OCI-LY1 (cell line): ENCODE measurements around the gene DCTN4.

Source experiments
- H2AFZ ChIP-seq: fragments of 200-600 bp; sonication (generic), shearing (Covaris generic); 2 replicates; pipeline ENCODE4 v1.6.0; 2014; ENCODE audit warnings: antibody characterized with exemption, mild to moderate bottlenecking, low read length
- H3F3A ChIP-seq: fragments of 200-600 bp; sonication (generic), shearing (Covaris generic); 2 replicates; pipeline ENCODE4 v1.6.0; 2014; ENCODE audit warnings: mild to moderate bottlenecking, antibody characterized with exemption, low read length, moderate library complexity; ENCODE audit not compliant: insufficient read depth
- H3K27ac ChIP-seq: fragments of 200-600 bp; sonication (generic); 2 replicates; pipeline ENCODE4 v1.5.1; 2014; ENCODE audit warnings: low read length, mixed run types, mild to moderate bottlenecking, low read depth; ENCODE audit not compliant: poor library complexity, severe bottlenecking
- H3K27me3 ChIP-seq: fragments of 200-600 bp; sonication (generic); 2 replicates; pipeline ENCODE4 v1.6.0; 2014; ENCODE audit warnings: antibody characterized with exemption, mild to moderate bottlenecking, low read length, moderate library complexity; ENCODE audit not compliant: insufficient read depth
- H3K36me3 ChIP-seq: fragments of 200-600 bp; sonication (generic); 2 replicates; pipeline ENCODE4 v1.6.1; 2014; ENCODE audit warnings: mild to moderate bottlenecking, antibody characterized with exemption, low read length, moderate library complexity, mixed read lengths; ENCODE audit not compliant: insufficient read depth
- H3K4me1 ChIP-seq: fragments of 200-600 bp; sonication (generic); 2 replicates; pipeline ENCODE4 v1.5.1; 2014; ENCODE audit warnings: mild to moderate bottlenecking, low read length, moderate library complexity; ENCODE audit not compliant: insufficient read depth, severe bottlenecking
- H3K4me2 ChIP-seq: fragments of 200-600 bp; sonication (generic), shearing (Covaris generic); 2 replicates; pipeline ENCODE4 v1.6.1; 2014; ENCODE audit warnings: low read length
- H3K4me3 ChIP-seq: fragments of 200-600 bp; sonication (generic); 2 replicates; pipeline ENCODE4 v1.5.1; 2014; ENCODE audit warnings: low read length, low read depth, mild to moderate bottlenecking, mixed read lengths; ENCODE audit not compliant: poor library complexity, severe bottlenecking
- H3K79me2 ChIP-seq: fragments of 200-600 bp; shearing (Covaris generic); 2 replicates; pipeline ENCODE4 v1.6.1; 2016; ENCODE audit warnings: mixed run types, low read length, mixed read lengths; ENCODE audit not compliant: insufficient read depth
- H3K9ac ChIP-seq: fragments of 200-600 bp; sonication (generic), shearing (Covaris generic); 2 replicates; pipeline ENCODE4 v1.6.1; 2014; ENCODE audit warnings: mild to moderate bottlenecking, low read length, mixed read lengths
- H3K9me2 ChIP-seq: fragments of 200-600 bp; sonication (generic), shearing (Covaris generic); 2 replicates; pipeline ENCODE4 v1.6.1; 2014; ENCODE audit warnings: low read depth, mild to moderate bottlenecking, low read length, mixed read lengths
- H3K9me3 ChIP-seq: fragments of 200-600 bp; shearing (Covaris generic); 2 replicates; pipeline ENCODE4 v1.6.1; 2014; ENCODE audit warnings: low read length, mixed read lengths
- H4K20me1 ChIP-seq: fragments of 200-600 bp; sonication (generic), shearing (Covaris generic); 2 replicates; pipeline ENCODE4 v1.6.0; 2016; ENCODE audit warnings: mild to moderate bottlenecking, low read length; ENCODE audit not compliant: insufficient read depth
- CTCF ChIP-seq: fragments of 200-600 bp; sonication (generic), shearing (Covaris generic); IDR thresholded peaks from 2 replicates; pipeline ENCODE4 v1.5.1; 2017; ENCODE audit warnings: mild to moderate bottlenecking, antibody characterized with exemption, low read length, moderate library complexity, mixed read lengths
- EZH2 ChIP-seq: fragments of 200-600 bp; sonication (generic), shearing (Covaris generic); IDR thresholded peaks from 2 replicates; pipeline ENCODE4 v1.8.0; 2017; ENCODE audit warnings: borderline replicate concordance, mixed run types, mild to moderate bottlenecking, antibody characterized with exemption, low read length, moderate library complexity, mixed read lengths

DCTN4 gene

GRCh38 chr5:150670948-150671310, 87.9 kb downstream of the DCTN4 start:
- Histone ChIP-seq H3K9ac (no peak overlapping the region), H2AFZ (no peak overlapping the region), H3K27me3 (peaks cover 6% of the 10 kb centered on the region; the same call in 1 of the 2 replicates), H3K79me2 (no peaks in the 10 kb centered on the region), H3K4me1 (no peaks in the 10 kb centered on the region), H3K9me3 (no peaks in the 10 kb centered on the region), H3K4me2 (no peak overlapping the region), H3F3A (no peaks in the 10 kb centered on the region), H3K4me3 (no peak overlapping the region), H4K20me1 (no peaks in the 10 kb centered on the region), H3K27ac (no peak overlapping the region), H3K36me3 (no peaks in the 10 kb centered on the region), H3K9me2 (no peaks in the 10 kb centered on the region)
- no peak for TF ChIP-seq CTCF
- no peak for TF ChIP-seq EZH2

- Histone ChIP-seq H3K27me3 (peaks cover 6% of the 10 kb centered on the region; the same call in 1 of the 2 replicates), H3K9me2 (no peaks in the 10 kb centered on the region), H4K20me1 (no peaks in the 10 kb centered on the region), H3K36me3 (no peaks in the 10 kb centered on the region), H3K9ac (no peak overlapping the region), H3K4me3 (no peak overlapping the region), H3K4me2 (no peak overlapping the region), H3K79me2 (no peaks in the 10 kb centered on the region), H3F3A (no peaks in the 10 kb centered on the region), H2AFZ (no peak overlapping the region), H3K9me3 (no peaks in the 10 kb centered on the region), H3K4me1 (no peaks in the 10 kb centered on the region), H3K27ac (no peak overlapping the region)
- TF ChIP-seq EZH2, result no peak
- TF ChIP-seq CTCF, result no peak
These were observed 88.4 kb downstream of the DCTN4 start for GRCh38 chr5:150670275-150670947.

- peaks cover 12% of the 10 kb centered on the region; the same call in 1 of the 2 replicates for H3K27me3 ChIP-seq
- no peaks in the 10 kb centered on the region for H3K4me1 ChIP-seq
- no peaks in the 10 kb centered on the region for H3K9me3 ChIP-seq
- H3K79me2 ChIP-seq, result no peaks in the 10 kb centered on the region
- H3K9me2 ChIP-seq, result no peaks in the 10 kb centered on the region
- H3F3A ChIP-seq, result no peaks in the 10 kb centered on the region
- no peak overlapping the region for H3K9ac ChIP-seq
- no peak overlapping the region for H3K4me3 ChIP-seq
- H3K36me3 ChIP-seq, result no peaks in the 10 kb centered on the region
- TF ChIP-seq EZH2 (no peak), CTCF (no peak)
- no peak overlapping the region for H3K27ac ChIP-seq
- no peak overlapping the region for H3K4me2 ChIP-seq
- H2AFZ ChIP-seq, result no peak overlapping the region
- H4K20me1 ChIP-seq, result no peaks in the 10 kb centered on the region
These were observed 93.8 kb downstream of the DCTN4 start for GRCh38 chr5:150665044-150665443.
